CD4-positive, alpha-beta T cell treated with Interleukin-17A for 1 hour (primary cell): ENCODE results near the gene KIAA0825.

ENCODE experiments used
- DNase-seq: peaks from one replicate; pipeline ENCODE4 v3.0.0-alpha.2; 2020

KIAA0825 gene

GRCh38 chr5:94288937-94289336, 329.5 kb downstream of the KIAA0825 start:
- no peak for DNase-seq

GRCh38 chr5:94285984-94286383, 332.4 kb downstream of the KIAA0825 start:
- DNase-seq = no peak

- DNase-seq = no peak
Observed at GRCh38 chr5:94283093-94283492, 335.3 kb downstream of the KIAA0825 start.

- no peak for DNase-seq
Observed at GRCh38 chr5:94281236-94281801, 337.1 kb downstream of the KIAA0825 start.

GRCh38 chr5:94276751-94277150, 341.7 kb downstream of the KIAA0825 start:
- no peak for DNase-seq

- DNase-seq = no peak
Observed at GRCh38 chr5:94276048-94276447, 342.4 kb downstream of the KIAA0825 start.

GRCh38 chr5:94274707-94275106, 343.7 kb downstream of the KIAA0825 start:
- DNase-seq = no peak

- no peak for DNase-seq
Observed at GRCh38 chr5:94268226-94268625, 350.2 kb downstream of the KIAA0825 start.

DNA sequence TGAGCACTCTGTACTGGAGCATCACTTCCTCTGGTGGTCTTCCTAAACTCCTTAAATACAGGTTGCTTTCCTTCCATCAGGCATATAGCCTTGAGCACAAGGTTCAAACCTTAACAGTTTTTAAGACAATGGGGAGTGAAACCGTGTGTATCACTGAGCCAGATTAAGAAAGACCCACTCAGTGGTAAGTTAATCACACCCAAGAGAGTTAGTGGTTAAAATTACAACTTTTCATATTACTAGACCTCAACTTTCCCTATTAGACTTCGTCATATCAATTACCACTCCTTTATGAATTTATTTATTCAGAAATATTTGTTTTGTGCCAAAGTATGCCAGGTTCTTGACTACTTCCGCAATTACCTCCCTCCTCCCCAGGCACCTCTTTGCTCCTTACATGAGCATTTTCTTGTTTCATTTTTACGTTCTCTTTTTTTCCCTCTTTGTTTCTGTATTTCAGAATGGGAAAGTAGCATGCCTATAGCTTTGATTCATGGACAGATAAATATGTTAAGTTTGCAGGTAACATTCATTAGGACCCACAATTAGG, 351.0 kb downstream of the KIAA0825 start:
- no peak for DNase-seq

DNA sequence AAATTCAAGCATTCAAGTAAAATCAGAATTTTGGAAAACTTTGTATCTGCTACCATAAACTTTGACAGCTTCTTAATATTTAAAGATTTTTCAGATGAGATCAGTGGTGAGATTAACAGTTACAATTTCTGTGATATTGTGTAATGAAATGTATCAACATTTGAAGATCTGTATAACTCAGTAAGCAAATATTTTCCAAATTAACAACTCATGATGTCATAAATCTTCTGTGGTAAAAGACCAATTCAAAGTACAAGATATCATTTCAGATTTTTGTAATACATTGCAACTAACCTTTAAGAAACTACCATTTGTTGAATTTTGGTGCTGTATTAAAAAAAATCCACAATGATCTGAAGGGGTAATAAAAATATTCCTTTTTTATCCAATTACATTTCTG, 352.2 kb downstream of the KIAA0825 start:
- no peak for DNase-seq

DNA sequence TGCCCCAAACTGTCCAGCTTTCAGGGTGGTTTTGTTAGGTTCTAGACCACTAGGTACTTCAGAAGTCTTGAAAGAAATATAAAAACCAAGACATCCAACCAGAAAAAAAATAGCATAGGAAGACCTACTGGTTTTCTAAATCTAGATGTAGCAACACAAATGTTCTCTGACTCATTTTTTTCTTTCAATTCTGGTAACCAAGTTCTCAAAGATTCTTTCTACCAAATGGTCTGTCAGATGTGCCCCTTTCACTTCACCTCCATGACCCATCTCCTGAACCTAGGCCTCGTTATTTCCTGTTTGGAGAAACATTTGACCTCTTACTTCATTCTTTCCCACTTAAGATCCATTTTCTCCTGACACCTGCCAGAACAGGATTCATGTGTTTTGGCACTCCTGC, 355.3 kb downstream of the KIAA0825 start:
- DNase-seq = no peak

- no peak for DNase-seq
Observed at GRCh38 chr5:94260096-94260495, 358.3 kb downstream of the KIAA0825 start.

GRCh38 chr5:94254214-94254613, 364.2 kb downstream of the KIAA0825 start:
- DNase-seq = no peak

DNA sequence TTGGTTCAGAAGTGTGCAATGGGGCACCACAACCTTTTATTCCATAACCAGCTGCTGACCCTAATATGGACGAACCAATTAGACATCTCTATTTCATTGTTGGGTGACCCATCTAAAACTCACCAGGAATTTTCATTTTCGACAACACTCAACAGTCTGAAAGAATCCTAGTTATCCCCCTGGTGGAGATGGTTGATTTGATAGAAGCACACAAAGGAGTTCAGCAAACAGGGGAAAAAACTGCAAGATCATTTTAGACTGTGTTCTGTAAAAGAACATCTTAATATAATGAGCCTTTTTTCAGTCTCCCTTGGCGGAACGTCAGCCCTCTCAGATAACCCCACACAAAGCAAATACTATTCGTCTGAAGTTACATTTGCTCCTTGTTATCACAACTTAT, 367.4 kb downstream of the KIAA0825 start:
- no peak for DNase-seq

DNA sequence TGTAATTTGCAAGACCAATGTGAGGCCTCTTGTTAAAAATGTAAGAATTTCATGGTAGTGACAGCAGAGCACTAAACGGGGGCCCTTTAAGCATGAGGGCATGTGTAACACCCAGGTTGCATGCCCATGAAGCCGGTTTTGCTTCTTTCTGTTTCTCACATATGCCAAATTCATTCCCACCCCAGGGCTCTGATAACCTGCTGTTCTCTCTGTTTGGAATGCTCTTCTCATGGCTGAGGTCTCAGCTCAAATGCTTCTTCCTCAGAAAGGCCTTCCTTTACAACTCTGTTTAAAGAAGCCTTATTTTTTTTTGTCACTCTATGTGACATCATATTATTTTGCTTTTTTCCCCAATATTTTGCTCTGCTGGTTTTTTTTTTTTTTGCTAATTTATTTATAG, 369.0 kb downstream of the KIAA0825 start:
- no peak for DNase-seq

DNA sequence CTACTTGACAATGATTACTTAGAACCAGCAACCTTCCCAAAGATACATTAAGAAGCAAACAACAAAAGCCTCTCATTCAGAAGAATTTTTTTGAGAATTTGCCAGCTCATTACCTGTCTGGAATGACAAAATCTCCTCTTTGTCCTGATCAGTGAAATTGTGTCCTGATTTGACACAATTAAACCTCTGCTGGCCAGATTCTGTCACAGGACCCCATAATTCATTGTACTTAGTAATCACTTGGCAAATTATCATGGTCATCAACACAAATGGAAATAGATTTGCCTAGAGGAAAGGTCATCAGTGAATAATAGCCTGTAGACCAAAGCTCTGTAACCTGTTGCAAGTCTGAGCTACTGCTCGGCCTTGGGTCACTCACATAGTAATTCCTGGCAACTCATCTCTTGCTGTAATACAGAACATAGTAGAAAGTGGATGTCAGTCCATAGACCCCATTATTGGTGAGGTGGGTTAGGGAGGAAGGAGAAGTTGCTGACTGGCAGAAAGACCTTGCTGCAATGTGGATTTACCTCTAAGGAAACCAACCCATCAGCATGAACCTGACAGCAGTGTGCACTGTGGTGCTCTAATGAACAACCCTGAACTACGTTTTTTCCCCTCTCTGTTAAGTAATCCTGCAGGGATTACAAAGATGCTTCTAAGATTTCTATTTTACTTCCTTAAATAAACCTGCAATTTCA, 370.1 kb downstream of the KIAA0825 start:
- DNase-seq = no peak

- DNase-seq = no peak
Observed at GRCh38 chr5:94245608-94246007, 372.8 kb downstream of the KIAA0825 start.

- DNase-seq = no peak
Observed at GRCh38 chr5:94244921-94245320, 373.5 kb downstream of the KIAA0825 start.

DNA sequence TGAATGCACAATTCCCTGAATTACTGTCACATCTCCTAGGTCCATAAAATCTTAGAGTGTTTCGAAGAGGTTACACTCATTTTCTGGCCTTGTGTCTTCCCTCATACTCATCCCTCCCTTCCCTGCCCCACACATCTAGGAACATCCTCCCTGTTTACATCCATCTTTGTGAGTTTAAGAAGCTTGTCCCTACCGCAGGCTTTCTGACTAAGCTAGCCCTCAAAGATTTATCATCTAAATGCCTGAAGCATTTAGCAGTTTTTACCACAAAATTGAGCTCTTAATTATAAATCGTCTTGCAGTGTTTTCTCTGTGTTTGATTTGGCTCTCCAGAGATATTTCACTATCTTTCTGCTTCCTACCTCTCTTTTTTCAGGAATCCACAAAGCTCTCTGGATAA, 374.8 kb downstream of the KIAA0825 start:
- no peak for DNase-seq

GRCh38 chr5:94240993-94241651, 377.3 kb downstream of the KIAA0825 start:
- DNase-seq = no peak

DNA sequence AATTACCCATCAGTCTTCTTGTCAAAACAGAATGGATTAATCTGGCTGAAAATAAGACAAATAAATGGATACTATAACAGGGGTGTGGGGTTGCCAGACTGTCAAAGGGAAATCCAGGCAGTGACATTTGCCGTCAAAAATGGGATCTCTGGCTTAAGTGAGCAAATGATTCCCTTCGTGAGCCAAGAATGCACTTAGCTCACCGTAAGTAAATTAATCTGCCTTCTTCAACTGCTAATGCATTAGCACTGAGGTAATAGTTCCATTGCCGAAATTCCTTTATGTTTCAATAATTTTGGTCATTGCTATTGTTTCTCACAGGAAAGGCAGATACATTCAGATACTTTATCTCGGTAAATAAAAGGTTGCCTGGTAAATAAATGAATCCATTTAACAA, 377.8 kb downstream of the KIAA0825 start:
- DNase-seq = no peak

DNA sequence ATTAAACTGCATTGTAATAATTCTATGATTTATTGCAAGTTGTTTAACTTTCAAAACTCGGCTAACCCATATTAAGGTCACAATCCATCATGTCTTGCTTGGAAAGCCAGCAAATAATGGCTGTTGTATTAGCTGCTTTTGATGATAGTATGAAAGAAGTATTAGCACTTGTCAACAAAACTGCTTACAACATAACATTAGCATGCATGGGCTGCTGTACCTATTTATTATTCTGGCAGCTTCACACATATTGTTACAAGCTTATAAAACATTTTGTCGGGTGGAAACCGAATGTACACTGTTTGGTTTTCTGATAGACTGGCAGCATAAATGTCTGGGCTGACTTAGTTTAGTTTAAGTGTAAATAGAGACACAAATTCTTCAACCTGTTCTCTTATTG, 378.3 kb downstream of the KIAA0825 start:
- DNase-seq = no peak

DNA sequence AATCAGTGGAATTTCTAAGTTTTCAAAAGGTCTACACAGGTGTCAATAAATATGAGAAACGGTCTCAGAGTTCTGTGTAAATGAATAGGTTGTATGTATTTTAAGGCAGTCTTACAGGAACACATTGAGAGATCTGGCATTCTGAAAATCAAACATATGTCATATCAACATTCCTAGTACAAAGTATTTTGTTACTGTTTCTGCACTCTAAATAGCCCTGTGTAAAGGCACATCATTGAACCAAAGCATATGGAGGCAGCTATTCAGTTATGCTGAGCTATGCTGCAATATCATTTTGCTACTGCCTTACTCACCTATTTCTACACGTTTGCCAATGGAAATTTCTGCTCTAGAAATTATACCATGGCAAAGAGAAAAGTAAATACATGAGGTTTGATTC, 379.1 kb downstream of the KIAA0825 start:
- DNase-seq = no peak

DNA sequence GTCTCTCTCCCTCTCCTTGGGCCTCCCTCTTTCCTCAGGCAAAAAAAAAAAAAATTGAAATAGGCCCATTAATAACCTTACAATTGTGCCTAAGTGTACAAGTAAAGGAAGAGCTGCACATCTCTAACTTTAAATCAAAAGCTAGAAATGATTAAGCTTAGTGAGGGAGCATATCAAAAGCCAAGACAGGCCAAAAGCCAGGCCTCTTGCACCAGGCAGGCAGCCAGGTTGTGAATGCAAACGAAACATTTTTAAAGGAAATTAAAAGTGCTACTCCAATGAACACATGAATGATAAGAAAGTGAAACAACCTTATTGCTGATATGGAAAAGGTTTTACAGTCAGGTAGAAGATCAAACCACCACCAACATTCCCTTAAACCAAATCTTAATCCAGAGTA, 383.4 kb downstream of the KIAA0825 start:
- no peak for DNase-seq
